Astrocyte (in vitro differentiated cells and primary cell): ENCODE results near the gene RPAP3.
"Not testable (repeated sequence)": the region's sequence is repeated elsewhere in the genome, so short reads cannot be mapped to it uniquely, and the experiment has no call there.

Experiments
- CTCF ChIP-seq: IDR thresholded peaks from 2 replicates; pipeline ENCODE4 v1.5.1; 2011; ENCODE audit warnings: low read depth, mild to moderate bottlenecking, inconsistent platforms, low read length, moderate library complexity; ENCODE audit not compliant: insufficient read depth
- EZH2 ChIP-seq: IDR thresholded peaks from 2 replicates; pipeline ENCODE4 v1.6.1; 2012; ENCODE audit warnings: mild to moderate bottlenecking, low read length, inconsistent platforms; ENCODE audit not compliant: insufficient read depth

- TF ChIP-seq CTCF, EZH2: not testable (repeated sequence)
These were observed 37.9 kb downstream of the RPAP3 start for GRCh38 chr12:47667935-47668334.
